ENCODE results near the gene SORBS1.

DNA sequence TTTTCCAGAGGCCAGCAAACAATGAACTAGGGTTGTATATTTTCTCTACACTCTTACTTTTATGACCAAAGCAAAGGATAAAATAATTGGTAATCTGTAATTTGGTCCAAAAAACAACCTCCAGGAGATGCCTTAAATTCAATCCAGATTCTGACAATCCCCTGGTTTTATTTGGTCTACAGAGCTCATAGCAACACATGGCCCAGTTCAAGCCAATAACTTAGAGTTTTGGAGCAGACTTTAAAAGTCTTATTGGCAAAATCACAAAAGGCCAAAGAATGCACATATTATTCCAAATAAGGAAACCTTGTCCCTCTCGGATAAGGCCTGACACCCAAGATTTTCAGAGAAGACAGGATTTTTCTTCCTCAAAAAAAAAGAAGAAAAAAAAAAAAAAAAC is 51.9 kb downstream of the SORBS1 start:
- TF ChIP-seq, protein P1, sequence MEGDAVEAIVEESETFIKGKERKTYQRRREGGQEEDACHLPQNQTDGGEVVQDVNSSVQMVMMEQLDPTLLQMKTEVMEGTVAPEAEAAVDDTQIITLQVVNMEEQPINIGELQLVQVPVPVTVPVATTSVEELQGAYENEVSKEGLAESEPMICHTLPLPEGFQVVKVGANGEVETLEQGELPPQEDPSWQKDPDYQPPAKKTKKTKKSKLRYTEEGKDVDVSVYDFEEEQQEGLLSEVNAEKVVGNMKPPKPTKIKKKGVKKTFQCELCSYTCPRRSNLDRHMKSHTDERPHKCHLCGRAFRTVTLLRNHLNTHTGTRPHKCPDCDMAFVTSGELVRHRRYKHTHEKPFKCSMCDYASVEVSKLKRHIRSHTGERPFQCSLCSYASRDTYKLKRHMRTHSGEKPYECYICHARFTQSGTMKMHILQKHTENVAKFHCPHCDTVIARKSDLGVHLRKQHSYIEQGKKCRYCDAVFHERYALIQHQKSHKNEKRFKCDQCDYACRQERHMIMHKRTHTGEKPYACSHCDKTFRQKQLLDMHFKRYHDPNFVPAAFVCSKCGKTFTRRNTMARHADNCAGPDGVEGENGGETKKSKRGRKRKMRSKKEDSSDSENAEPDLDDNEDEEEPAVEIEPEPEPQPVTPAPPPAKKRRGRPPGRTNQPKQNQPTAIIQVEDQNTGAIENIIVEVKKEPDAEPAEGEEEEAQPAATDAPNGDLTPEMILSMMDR (IDR thresholded peaks at IDR 0.05; ENCODE audit: insufficient read depth, low read length, poor library complexity, severe bottlenecking): no peak
- no peak for TF ChIP-seq EZH2phosphoT487 (conservative IDR thresholded peaks at IDR 0.05; ENCODE audit: low read length)

Measured in SU-DHL-6 (cell line).